GM23248 (cell line): ENCODE data around the gene SCML2. TPM values are rescaled to one million over a fixed set of nuclear protein-coding genes. Genes with fewer than 3 reads are reported as not detected.

ENCODE experiments used
- DNase-seq: peaks from one replicate; pipeline ENCODE4 v3.0.0-alpha.2; 2015
- H2AFZ ChIP-seq: fragments of 200-600 bp; sonication (generic); 2 replicates; pipeline ENCODE4 v1.6.1; 2016; ENCODE audit warnings: antibody characterized with exemption
- H3F3A ChIP-seq: fragments of 200-600 bp; sonication (generic); 2 replicates; pipeline ENCODE4 v1.6.1; 2016; ENCODE audit warnings: mild to moderate bottlenecking, antibody characterized with exemption, mixed run types; ENCODE audit not compliant: insufficient read depth
- H3K27ac ChIP-seq: fragments of 200-600 bp; sonication (generic); 2 replicates; pipeline ENCODE4 v1.5.1; 2016; ENCODE audit warnings: mild to moderate bottlenecking
- H3K27me3 ChIP-seq: fragments of 200-600 bp; sonication (generic); replicated peaks from 2 replicates; pipeline ENCODE4 v1.6.1; 2016; ENCODE audit warnings: mild to moderate bottlenecking; ENCODE audit not compliant: insufficient read depth
- H3K36me3 ChIP-seq: fragments of 200-600 bp; sonication (generic); 2 replicates; pipeline ENCODE4 v1.6.1; 2016; ENCODE audit warnings: low read depth, mild to moderate bottlenecking
- H3K4me1 ChIP-seq: fragments of 200-600 bp; sonication (generic); 2 replicates; pipeline ENCODE4 v1.6.1; 2016; ENCODE audit warnings: mild to moderate bottlenecking; ENCODE audit not compliant: insufficient read depth
- H3K4me2 ChIP-seq: fragments of 200-600 bp; sonication (generic); one replicate; pipeline ENCODE4 v1.6.1; 2016; ENCODE audit warnings: mild to moderate bottlenecking; ENCODE audit not compliant: unreplicated experiment
- H3K4me3 ChIP-seq: fragments of 200-600 bp; sonication (generic); 2 replicates; pipeline ENCODE4 v1.5.1; 2016; ENCODE audit warnings: mild to moderate bottlenecking
- H3K79me2 ChIP-seq: fragments of 200-600 bp; sonication (generic); 2 replicates; pipeline ENCODE4 v1.6.1; 2016; ENCODE audit warnings: mild to moderate bottlenecking; ENCODE audit not compliant: insufficient read depth
- H3K9ac ChIP-seq: fragments of 200-600 bp; sonication (generic); 2 replicates; pipeline ENCODE4 v1.6.1; 2016; ENCODE audit warnings: mild to moderate bottlenecking
- H3K9me2 ChIP-seq: fragments of 200-600 bp; sonication (generic); 2 replicates; pipeline ENCODE4 v1.6.1; 2016; ENCODE audit warnings: mixed run types, mild to moderate bottlenecking, moderate library complexity; ENCODE audit not compliant: insufficient read depth
- H3K9me3 ChIP-seq: fragments of 200-600 bp; sonication (generic); one replicate; pipeline ENCODE4 v1.6.1; 2017; ENCODE audit warnings: low read depth
- H4K20me1 ChIP-seq: fragments of 200-600 bp; sonication (generic); 2 replicates; pipeline ENCODE4 v1.6.0; 2016; ENCODE audit not compliant: insufficient read depth
- EZH2 ChIP-seq: fragments of 200-600 bp; sonication (generic); IDR thresholded peaks from 2 replicates; pipeline ENCODE4 v1.6.1; 2018; ENCODE audit warnings: antibody characterized with exemption, mild to moderate bottlenecking; ENCODE audit not compliant: insufficient read depth, poor library complexity, severe bottlenecking
- EZH2phosphoT487 ChIP-seq: fragments of 200-600 bp; sonication (generic); IDR thresholded peaks from 2 replicates; pipeline ENCODE4 v1.6.1; 2018; ENCODE audit warnings: antibody characterized with exemption, moderate library complexity, mild to moderate bottlenecking, low read depth; ENCODE audit not compliant: insufficient read depth
- WGBS, 2 experiments: methylation state at CpG; one replicate each; pipeline ENCODE4 v1.1.6; 2015 to 2017; ENCODE audit warnings: low lambda C conversion rate in 2 of 2, low coverage in 1 of 2; ENCODE audit errors: missing lambda C conversion rate in 2 of 2; 5-methylcytosine and 5-hydroxymethylcytosine counted together
- in situ Hi-C: fragments of 300-500 bp; cut with MboI; formaldehyde crosslinking; loops from 2 replicates; pipeline ENCODE4 v1.15.0; 2020
- polyA plus RNA-seq: library from polyadenylated mRNA; unstranded; fragments of >200 nt; fragmentation: Nextera tagmentation; extraction: Ambion mirVana; gene quantifications from 2 replicates; pipeline ENCODE4 v1.2.1, GENCODE V29; 2016
- total RNA-seq: library from RNA; depleted of rRNA; stranded (reverse); fragments of >200 nt; shearing (Covaris generic); gene quantifications from 2 replicates; pipeline ENCODE4 v1.2.3, GENCODE V29; 2014

SCML2 gene
- total and polyA plus RNA-seq, 2 experiments from 2014 or later: 1.4 to 2.1 TPM

- Histone ChIP-seq H2AFZ (no peak overlapping the region), H3K9ac (no peak overlapping the region), H3K27me3 (no peaks in the 10 kb centered on the region), H3F3A (no peaks in the 10 kb centered on the region), H4K20me1 (no peaks in the 10 kb centered on the region), H3K9me2 (no peaks in the 10 kb centered on the region), H3K9me3 (no peaks in the 10 kb centered on the region), H3K4me2 (no peak overlapping the region), H3K36me3 (no peaks in the 10 kb centered on the region), H3K4me3 (no peak overlapping the region), H3K27ac (no peak overlapping the region), H3K4me1 (no peaks in the 10 kb centered on the region), H3K79me2 (no peaks in the 10 kb centered on the region)
- DNase-seq: no peak
- TF ChIP-seq EZH2phosphoT487 (no peak), EZH2 (no peak)
- 70 to 79% methylated on average over 3 of the region's 3 CpGs for WGBS, 2 experiments
- in situ Hi-C loops: no loop called here
Observed at GRCh38 chrX:18286322-18286831, 68.1 kb downstream of the SCML2 start.

DNA sequence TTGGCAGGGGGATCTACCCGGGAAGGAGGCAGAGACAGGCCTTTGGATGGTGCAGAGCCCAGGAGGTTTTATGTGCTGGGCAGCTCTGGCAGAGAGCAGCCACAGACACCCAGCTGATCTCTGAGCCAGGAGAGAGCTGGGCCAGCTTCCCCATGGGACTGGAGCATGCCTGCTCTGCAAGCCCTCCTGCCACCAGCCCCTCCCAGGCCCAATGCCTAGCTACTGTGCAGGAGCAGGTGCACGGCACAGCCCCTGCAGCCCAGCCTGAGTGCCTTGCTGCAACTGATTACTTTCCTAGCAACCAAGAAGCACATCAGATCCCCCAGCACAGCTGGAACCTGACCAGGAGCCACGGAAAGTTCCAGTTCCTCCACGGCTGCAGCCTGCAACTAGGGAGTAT lies 76.0 kb downstream of the SCML2 start:
- Histone ChIP-seq H3K9me2 (no peaks in the 10 kb centered on the region), H4K20me1 (no peaks in the 10 kb centered on the region), H3K27ac (no peak overlapping the region), H2AFZ (no peak overlapping the region), H3K79me2 (no peaks in the 10 kb centered on the region), H3K9me3 (no peaks in the 10 kb centered on the region), H3K4me2 (no peak overlapping the region), H3F3A (no peaks in the 10 kb centered on the region), H3K36me3 (no peaks in the 10 kb centered on the region), H3K27me3 (no peaks in the 10 kb centered on the region), H3K9ac (no peak overlapping the region), H3K4me1 (no peaks in the 10 kb centered on the region), H3K4me3 (no peak overlapping the region)
- no peak for DNase-seq
- no peak for TF ChIP-seq EZH2phosphoT487
- TF ChIP-seq EZH2: no peak
- 93 to 100% methylated on average over 3 to 4 of the region's 4 CpGs for WGBS, 2 experiments
- in situ Hi-C loops: no loop called here

- no peaks in the 10 kb centered on the region for H3K27me3 ChIP-seq
- H3K9me2 ChIP-seq: no peaks in the 10 kb centered on the region
- no peak for TF ChIP-seq EZH2phosphoT487
- TF ChIP-seq EZH2: no peak
- H3K4me3 ChIP-seq: no peak overlapping the region
- no peaks in the 10 kb centered on the region for H4K20me1 ChIP-seq
- DNase-seq: no peak
- in situ Hi-C loops: no loop called here
- H3K79me2 ChIP-seq: no peaks in the 10 kb centered on the region
- H3K9me3 ChIP-seq: no peaks in the 10 kb centered on the region
- no peaks in the 10 kb centered on the region for H3K4me1 ChIP-seq
- H3K9ac ChIP-seq: no peak overlapping the region
- no peak overlapping the region for H3K27ac ChIP-seq
- no peaks in the 10 kb centered on the region for H3F3A ChIP-seq
- no peak overlapping the region for H3K4me2 ChIP-seq
- no peak overlapping the region for H2AFZ ChIP-seq
- no peaks in the 10 kb centered on the region for H3K36me3 ChIP-seq
- WGBS, 2 experiments: 100% methylated on average over 1 of the region's 1 CpG
Observed at GRCh38 chrX:18272222-18272621, 82.3 kb downstream of the SCML2 start.

DNA sequence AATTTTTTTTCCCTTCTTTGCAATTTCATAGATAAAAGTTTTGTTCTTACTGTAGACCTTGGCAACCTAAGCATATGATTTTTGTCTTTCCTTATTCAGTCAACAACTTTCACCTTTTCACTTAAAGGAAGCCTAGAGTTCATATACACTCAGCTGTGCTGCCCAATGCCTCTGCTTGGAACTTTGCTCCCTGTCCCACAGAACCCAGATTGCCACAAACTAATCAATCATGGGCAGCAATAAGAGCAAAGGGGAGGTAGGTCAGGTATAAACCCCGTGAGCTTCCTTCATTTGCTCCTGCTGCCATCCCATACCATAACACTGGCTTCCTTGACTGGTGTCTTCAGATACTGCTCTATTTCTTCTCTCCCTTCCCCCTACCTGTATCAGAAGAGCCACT lies 82.8 kb downstream of the SCML2 start:
- Histone ChIP-seq H3F3A (no peaks in the 10 kb centered on the region), H3K9ac (no peak overlapping the region), H3K9me2 (no peaks in the 10 kb centered on the region), H3K9me3 (no peaks in the 10 kb centered on the region), H3K36me3 (no peaks in the 10 kb centered on the region), H3K27me3 (no peaks in the 10 kb centered on the region), H3K27ac (no peak overlapping the region), H3K4me2 (no peak overlapping the region), H2AFZ (no peak overlapping the region), H3K79me2 (no peaks in the 10 kb centered on the region), H3K4me1 (no peaks in the 10 kb centered on the region), H4K20me1 (no peaks in the 10 kb centered on the region), H3K4me3 (no peak overlapping the region)
- DNase-seq: no peak
- WGBS, 2 experiments: 92 to 100% methylated on average over 1 of the region's 1 CpG
- no peak for TF ChIP-seq EZH2phosphoT487
- TF ChIP-seq EZH2: no peak
- in situ Hi-C loops: no loop called here

- Histone ChIP-seq H3K4me3 (no peak overlapping the region), H2AFZ (no peak overlapping the region), H3K4me2 (no peak overlapping the region), H3K27me3 (no peaks in the 10 kb centered on the region), H3K4me1 (no peaks in the 10 kb centered on the region), H3K36me3 (no peaks in the 10 kb centered on the region), H3K27ac (no peak overlapping the region), H3F3A (no peaks in the 10 kb centered on the region), H4K20me1 (no peaks in the 10 kb centered on the region), H3K9me2 (no peaks in the 10 kb centered on the region), H3K9me3 (no peaks in the 10 kb centered on the region), H3K79me2 (no peaks in the 10 kb centered on the region), H3K9ac (no peak overlapping the region)
- in situ Hi-C loops: no loop called here
- WGBS, 2 experiments: 79 to 89% methylated on average over 2 of the region's 2 CpGs
- no peak for DNase-seq
- TF ChIP-seq EZH2phosphoT487: no peak
- no peak for TF ChIP-seq EZH2
Observed at GRCh38 chrX:18271309-18271708, 83.2 kb downstream of the SCML2 start.
